Bronchial epithelial cell (primary cell): Measurements from ENCODE around the gene JMJD8. TPM values are rescaled to one million over a fixed set of nuclear protein-coding genes. Genes with fewer than 3 reads are reported as not detected.

Experiments
- DNase-seq: peaks from one replicate; pipeline ENCODE4 v3.0.0-alpha.2; 2010; ENCODE audit warnings: low read depth
- FAIRE-seq: peaks from 2 replicates; lab custom pipeline; 2011; peaks lifted over from hg19 to GRCh38; lab: Jason Lieb, UNC
- H3K27me3 ChIP-seq: 2 replicates; pipeline ENCODE4 v1.5.1; 2011; ENCODE audit warnings: low read length; ENCODE audit not compliant: control insufficient read depth, insufficient read depth
- H3K36me3 ChIP-seq: 2 replicates; pipeline ENCODE4 v1.5.1; 2011; ENCODE audit warnings: low read length; ENCODE audit not compliant: control insufficient read depth, insufficient read depth
- H3K4me3 ChIP-seq: 2 replicates; pipeline ENCODE4 v1.5.1; 2011; ENCODE audit warnings: mild to moderate bottlenecking, low read depth, low read length, control low read depth
- CTCF ChIP-seq: IDR thresholded peaks from 2 replicates; pipeline ENCODE4 v1.5.1; 2011; ENCODE audit warnings: mild to moderate bottlenecking, moderate library complexity, low read length, control low read depth, inconsistent platforms; ENCODE audit not compliant: insufficient read depth, severe bottlenecking
- total RNA-seq: library from RNA; depleted of rRNA; stranded (reverse); fragments of >200 nt; gene quantifications from 2 replicates; pipeline ENCODE4 v1.2.1, GENCODE V29; 2014

Gene JMJD8
- total RNA-seq, 1 donor from 2014 or later = 16.8 TPM

DNA sequence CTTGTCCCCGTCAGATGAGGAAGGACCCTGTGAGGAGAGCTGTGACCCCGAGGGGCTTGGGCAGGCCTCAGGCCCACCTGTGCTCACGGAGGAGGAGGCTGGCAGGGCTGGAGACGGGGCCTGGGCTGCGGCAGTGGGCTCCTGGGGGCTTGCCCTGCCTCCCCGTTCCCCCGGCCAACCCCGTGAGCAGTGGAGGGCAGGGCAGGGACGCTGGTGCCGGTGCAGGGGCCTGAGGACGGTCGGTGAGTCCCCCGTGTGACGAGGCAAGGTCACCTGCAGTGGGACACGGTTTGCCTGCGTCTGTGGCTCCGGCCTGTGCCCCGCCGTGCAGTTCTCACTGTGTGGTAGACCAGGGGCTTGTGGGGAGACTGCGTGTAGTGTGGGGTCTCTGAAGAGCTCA lies 24.5 kb downstream of the JMJD8 start:
- no peak for TF ChIP-seq CTCF
- DNase-seq (no peak), FAIRE-seq (no peak)
- no peaks in the 10 kb centered on the region for H3K27me3 ChIP-seq
- peaks cover 11% of the 10 kb centered on the region for H3K36me3 ChIP-seq
- H3K4me3 ChIP-seq = no peak overlapping the region

DNA sequence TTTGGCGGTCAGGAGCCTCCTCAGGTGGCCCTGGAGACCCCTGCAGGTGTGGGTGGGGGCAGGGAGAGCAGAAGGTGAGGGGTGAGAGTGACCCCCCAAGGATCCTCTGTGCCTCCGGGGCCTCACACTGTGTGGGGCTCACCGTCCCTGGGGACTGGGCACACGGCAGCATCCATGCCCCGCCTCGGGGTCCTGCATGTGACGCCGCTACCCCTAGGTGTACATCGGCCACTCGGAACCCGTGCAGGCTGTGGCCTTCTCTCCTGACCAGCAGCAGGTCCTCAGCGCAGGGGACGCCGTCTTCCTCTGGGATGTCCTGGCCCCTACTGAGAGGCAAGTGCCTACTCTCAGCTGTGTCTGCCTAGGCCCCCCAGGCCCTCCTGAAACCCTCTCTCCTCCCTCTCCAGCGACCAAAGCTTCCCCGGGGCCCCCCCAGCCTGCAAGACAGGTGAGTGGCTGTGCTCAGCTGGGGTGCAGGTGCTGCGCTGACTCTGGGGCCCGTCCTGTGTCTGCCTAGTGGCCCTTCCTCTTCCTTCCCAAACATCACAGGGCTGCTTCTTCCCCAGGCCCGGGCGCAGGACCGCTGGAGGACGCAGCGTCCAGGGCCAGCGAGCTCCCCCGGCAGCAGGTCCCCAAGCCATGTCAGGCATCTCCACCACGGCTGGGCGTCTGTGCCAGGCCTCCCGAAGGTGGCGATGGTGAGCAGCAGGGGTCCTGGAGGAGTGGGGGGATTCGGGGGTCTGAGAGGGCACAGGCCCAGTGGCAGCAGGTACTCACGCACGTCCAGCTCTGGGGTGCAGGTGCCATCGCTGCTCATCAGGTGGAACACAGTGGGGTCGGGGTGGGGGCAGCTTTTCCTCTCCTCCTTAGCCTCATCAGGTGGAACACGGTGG lies 25.2 kb downstream of the JMJD8 start:
- DNase-seq (no peak), FAIRE-seq (no peak)
- Histone ChIP-seq H3K36me3 (peaks cover 11% of the 10 kb centered on the region), H3K4me3 (no peak overlapping the region), H3K27me3 (no peaks in the 10 kb centered on the region)
- TF ChIP-seq CTCF = no peak

DNA sequence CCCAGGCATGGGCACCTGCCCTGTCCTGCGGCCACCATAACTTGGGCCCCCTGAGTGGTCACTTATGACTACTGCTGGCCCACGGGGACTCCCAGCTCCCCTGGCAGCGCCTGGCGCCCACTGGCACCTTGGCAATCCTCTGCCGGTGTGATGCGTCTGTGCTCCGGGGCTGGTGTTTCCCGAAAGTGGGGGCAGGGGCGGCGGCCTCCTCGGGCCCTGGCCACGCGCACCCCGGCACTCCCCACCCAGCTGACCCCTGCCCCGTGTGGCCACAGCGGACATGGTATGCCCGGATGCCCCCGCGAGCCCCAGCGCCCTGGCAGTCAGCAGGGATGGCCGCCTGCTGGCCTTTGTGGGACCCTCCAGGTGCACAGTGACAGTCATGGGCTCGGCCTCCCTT lies 26.6 kb downstream of the JMJD8 start:
- no peak for DNase-seq
- Histone ChIP-seq H3K4me3 (no peak overlapping the region), H3K27me3 (no peaks in the 10 kb centered on the region), H3K36me3 (peaks cover 12% of the 10 kb centered on the region)
- FAIRE-seq = no peak
- TF ChIP-seq CTCF = no peak

GRCh38 chr16:654034-654433 lies 30.1 kb downstream of the JMJD8 start:
- no peaks in the 10 kb centered on the region for H3K27me3 ChIP-seq
- DNase-seq = no peak
- no peak for FAIRE-seq
- TF ChIP-seq CTCF = no peak
- H3K4me3 ChIP-seq = no peak overlapping the region
- peaks cover 10% of the 10 kb centered on the region for H3K36me3 ChIP-seq

- no peak for DNase-seq
- FAIRE-seq = no peak
- TF ChIP-seq CTCF = no peak
- H3K27me3 ChIP-seq = no peaks in the 10 kb centered on the region
- H3K4me3 ChIP-seq = no peak overlapping the region
- H3K36me3 ChIP-seq = peaks cover 7% of the 10 kb centered on the region
Measured at GRCh38 chr16:652454-653305, 31.5 kb downstream of the JMJD8 start.
